GM20000 (cell line): Measurements from ENCODE around the gene TP53AIP1.

Experiments
- DNase-seq: peaks from one replicate; pipeline ENCODE4 v3.0.0; 2012; ENCODE audit warnings: low spot score
- TF ChIP-seq, protein P1 (sequence below): IDR thresholded peaks from 2 replicates; pipeline ENCODE4 v1.5.1; 2012; ENCODE audit warnings: mild to moderate bottlenecking, control low read depth; ENCODE audit errors: extremely low read depth, missing control alignments

Gene TP53AIP1

DNA sequence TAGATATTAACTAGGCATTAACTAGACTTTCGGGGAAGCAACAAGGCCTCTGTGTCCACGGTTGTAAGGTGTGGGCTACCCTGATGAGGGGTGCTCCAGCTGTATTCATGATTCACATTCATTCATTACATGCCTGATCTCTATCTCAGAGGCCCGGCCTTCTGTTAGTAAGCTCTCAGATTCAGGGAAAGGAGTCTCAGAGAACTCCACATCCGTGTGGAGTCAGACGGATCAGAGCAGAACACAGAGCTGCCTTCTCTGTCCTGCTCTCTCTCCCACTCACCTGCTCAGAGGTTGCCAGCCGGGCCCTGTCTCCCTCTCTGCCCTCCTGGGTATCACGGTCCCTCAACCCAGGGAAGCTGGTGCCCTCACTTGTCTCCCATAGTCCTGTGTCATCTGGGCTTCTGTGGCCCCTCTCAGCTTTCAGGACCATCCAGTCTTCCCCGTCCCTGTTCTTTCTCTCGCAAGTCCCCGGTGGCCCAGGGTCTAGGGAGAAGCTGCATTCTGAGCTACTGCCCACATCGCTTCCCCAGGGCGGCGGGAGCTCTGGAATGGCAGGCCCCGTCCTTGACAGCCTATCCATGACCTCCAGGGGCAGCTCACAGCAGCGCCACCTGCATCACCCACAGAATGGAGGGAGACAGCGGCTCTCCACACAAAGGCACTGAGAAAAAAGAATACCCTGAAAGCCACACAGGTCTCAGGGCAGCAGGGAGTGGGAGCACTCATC lies 4.3 kb downstream of the TP53AIP1 start:
- DNase-seq, result no peak
- TF ChIP-seq, protein P1, sequence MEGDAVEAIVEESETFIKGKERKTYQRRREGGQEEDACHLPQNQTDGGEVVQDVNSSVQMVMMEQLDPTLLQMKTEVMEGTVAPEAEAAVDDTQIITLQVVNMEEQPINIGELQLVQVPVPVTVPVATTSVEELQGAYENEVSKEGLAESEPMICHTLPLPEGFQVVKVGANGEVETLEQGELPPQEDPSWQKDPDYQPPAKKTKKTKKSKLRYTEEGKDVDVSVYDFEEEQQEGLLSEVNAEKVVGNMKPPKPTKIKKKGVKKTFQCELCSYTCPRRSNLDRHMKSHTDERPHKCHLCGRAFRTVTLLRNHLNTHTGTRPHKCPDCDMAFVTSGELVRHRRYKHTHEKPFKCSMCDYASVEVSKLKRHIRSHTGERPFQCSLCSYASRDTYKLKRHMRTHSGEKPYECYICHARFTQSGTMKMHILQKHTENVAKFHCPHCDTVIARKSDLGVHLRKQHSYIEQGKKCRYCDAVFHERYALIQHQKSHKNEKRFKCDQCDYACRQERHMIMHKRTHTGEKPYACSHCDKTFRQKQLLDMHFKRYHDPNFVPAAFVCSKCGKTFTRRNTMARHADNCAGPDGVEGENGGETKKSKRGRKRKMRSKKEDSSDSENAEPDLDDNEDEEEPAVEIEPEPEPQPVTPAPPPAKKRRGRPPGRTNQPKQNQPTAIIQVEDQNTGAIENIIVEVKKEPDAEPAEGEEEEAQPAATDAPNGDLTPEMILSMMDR, result no peak

DNA sequence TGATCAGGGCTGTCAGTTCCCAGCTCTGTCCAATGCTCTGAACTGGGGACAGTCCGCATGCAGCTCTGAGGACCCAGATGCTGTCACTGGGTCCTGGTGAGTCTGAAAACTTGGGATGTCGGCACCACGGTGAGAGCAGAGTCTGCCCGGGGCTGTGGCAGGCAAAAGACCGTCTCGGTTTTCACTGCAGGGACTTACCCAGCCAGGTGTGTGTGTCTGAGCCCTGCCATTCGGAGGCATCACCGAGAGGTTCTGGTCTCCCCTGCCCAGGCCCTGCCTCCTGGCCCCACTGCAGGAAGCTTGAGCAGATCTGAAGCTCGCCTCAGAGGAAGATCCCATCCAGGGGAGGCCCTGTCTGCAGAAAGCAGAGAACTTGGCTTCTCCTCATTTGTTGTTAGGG lies 5.2 kb downstream of the TP53AIP1 start:
- no peak for DNase-seq
- TF ChIP-seq, protein P1, result no peak

DNA sequence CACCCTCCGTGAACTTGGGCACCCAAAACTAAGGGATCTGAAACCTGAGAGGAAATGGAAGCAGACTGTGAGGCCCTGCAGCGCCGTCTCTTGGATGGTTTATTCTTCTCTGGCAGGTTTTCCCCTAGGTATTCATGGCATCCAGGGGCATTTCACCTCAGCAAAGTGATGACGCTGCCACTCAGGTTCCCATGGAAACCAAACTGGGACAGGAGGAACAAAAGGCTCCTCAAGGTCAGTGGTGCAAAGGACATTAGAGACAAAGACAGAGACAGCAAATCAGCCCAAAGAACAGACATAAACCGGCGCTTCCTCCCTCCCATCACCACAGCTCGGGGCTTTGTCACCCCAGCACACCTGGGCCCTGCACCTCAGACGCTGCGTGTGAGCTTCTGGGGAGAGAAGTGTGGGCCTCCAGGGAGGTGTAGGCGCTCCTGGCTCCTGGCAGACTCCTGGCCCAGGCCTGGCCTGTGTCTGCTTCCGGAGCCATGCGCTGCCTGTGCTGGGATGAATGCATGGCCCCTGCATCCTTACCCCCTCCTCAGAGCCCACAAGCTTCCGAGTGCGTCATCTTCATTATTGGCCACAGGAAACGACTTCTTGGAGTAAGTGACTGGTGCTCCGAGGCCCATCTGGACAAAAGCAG lies 5.9 kb downstream of the TP53AIP1 start:
- DNase-seq, result no peak
- TF ChIP-seq, protein P1, result no peak

DNA sequence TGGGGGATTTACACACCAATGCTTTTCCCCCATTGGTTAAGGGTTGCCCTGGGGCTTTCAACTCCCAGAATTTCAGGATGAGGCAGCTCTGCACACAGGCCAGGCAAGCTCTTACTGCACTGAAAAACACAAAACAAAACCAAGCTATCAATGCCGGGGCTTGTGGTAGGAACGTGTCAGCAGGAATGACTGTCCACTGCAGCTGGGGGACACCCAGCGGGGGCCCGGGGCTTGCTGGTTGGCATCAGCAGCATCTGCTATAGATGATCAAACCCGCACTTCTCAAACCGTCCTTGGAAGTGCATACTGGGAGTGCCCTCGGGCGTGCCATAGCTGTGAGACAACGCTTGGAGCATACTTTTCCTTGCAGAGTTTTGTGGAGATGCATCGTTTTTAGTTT lies 7.7 kb downstream of the TP53AIP1 start:
- no peak for DNase-seq
- TF ChIP-seq, protein P1, result no peak

DNA sequence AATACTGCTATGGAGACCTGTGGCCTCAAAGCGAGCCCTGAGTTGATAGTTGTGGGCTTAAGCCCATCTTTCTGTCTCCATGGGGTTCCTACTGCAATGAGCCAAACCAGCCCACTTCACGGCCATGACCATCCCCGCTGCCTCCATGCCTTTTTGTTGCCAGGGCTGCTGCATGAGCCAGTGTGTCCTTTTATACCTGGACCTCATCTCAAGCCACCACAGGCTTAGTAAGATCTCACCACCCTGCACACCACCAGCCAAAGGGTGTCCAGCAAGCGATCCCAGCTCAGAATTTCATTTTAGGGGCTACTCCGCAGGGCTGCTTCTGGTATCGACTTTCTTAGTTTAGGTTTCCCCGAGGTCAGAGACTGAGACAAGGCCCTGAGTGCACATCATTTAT lies 8.3 kb downstream of the TP53AIP1 start:
- TF ChIP-seq, protein P1, result no peak
- no peak for DNase-seq

DNA sequence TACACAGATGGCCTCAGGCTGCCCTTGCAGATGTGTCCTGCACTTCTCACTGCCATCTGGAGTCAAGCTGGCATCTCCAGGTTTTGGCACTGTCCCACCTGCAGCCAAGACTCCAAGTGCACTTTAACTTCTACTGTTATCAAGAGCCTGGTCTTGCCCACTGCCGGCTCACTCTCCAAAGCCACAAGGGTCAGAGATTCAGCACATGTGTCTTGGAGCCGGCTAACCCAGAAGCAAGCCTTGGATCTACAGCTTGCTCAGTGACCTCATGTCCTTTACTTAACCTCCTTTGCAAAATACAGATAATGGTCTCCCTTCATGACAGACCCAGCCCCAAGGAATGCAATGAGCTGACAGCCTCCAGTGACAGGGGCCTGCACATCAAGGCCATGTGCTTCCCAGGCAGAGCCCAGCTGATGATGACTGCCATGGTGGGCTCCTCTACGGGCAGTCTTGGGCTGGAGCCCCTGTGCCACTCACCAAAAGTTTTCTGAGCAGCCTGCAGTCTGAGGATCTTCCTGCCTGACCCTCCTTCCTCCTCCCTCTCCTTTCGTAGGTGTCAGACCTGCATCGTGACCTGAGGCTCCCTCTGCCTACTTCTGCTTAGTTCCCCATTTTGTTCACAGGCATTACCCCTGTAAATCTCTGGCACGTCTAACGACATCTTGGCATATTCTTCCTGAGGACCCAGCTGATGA lies 9.0 kb downstream of the TP53AIP1 start:
- TF ChIP-seq, protein P1, result no peak
- DNase-seq, result no peak

DNA sequence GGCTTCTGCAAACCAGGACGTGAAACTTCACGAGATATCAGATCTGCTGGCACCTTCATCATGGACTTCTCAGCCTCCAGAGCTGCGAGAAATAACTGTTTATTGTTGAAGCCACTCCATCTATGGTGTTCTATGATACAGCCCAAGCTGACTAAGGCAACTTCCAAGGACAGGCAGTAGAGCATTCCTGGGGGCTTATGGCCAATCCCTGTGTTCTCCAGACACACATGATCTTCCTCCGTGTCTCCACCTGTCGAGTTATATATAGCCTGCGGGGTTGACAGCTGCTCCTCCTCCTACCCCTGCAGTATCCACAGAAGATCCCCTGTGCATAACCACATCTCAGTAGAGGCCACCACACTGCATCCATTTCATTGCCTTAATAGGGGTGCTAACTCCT lies 11.0 kb downstream of the TP53AIP1 start:
- TF ChIP-seq, protein P1, result no peak
- DNase-seq, result no peak
